Endothelial cell of umbilical vein (primary cell): ENCODE data around the gene CACNB1. TPM values are rescaled to one million over a fixed set of nuclear protein-coding genes. Genes with fewer than 3 reads are reported as not detected.

Experiments used
- BruUV-seq: library from RNA; stranded (reverse); fragments of 400-500 nt; replicated peaks from 2 replicates; lab custom pipeline; 2021; lab: Mats Ljungman, UMichigan
- CTCF ChIA-PET: fragments of 300-600, 350-600 bp; sonication (Branson Sonifier 250); formaldehyde crosslinking; loops from one replicate; lab custom pipeline; 2021; ENCODE audit warnings: antibody characterized with exemption, inconsistent platforms; lab: Charles Lee
- POLR2A ChIA-PET: fragments of 300-600, 350-600 bp; sonication (Branson Sonifier 250); formaldehyde crosslinking; loops from one replicate; lab custom pipeline; 2021; ENCODE audit warnings: antibody characterized with exemption, inconsistent platforms; lab: Charles Lee
- DNase-seq: peaks from one replicate; pipeline ENCODE4 v3.0.0-alpha.2; 2011; ENCODE audit warnings: low read depth, low spot score
- FAIRE-seq: peaks from 2 replicates; lab custom pipeline; 2011; peaks lifted over from hg19 to GRCh38; lab: Jason Lieb, UNC
- H2AFZ ChIP-seq: 2 replicates; pipeline ENCODE4 v1.6.0; 2012; ENCODE audit warnings: low read depth, low read length, control low read depth, inconsistent platforms
- H3K27ac ChIP-seq: 2 replicates; pipeline ENCODE4 v1.5.1; 2011; ENCODE audit warnings: low read depth, mild to moderate bottlenecking, control low read depth, low read length, moderate library complexity; ENCODE audit not compliant: insufficient read depth
- H3K27me3 ChIP-seq, 2 experiments: 2 replicates each; pipeline versions ENCODE4 v1.6.0 to v1.6.1; 2011; ENCODE audit warnings: low read length in 2 of 2, mixed read lengths in 1 of 2; ENCODE audit not compliant: control insufficient read depth in 2 of 2, insufficient read depth in 2 of 2
- H3K36me3 ChIP-seq, 2 experiments: 2 replicates in 1 of 2; 3 replicates in 1 of 2; pipeline ENCODE4 v1.5.1; 2011; ENCODE audit warnings: low read length in 2 of 2, mild to moderate bottlenecking in 1 of 2, moderate library complexity in 1 of 2; ENCODE audit not compliant: control insufficient read depth in 2 of 2, insufficient read depth in 2 of 2; ENCODE audit errors: extremely low read depth in 1 of 2
- H3K4me1 ChIP-seq: 3 replicates; pipeline ENCODE4 v1.5.1; 2011; ENCODE audit warnings: mild to moderate bottlenecking, low read length; ENCODE audit not compliant: control insufficient read depth, insufficient read depth; ENCODE audit errors: extremely low read depth
- H3K4me2 ChIP-seq: 2 replicates; pipeline ENCODE4 v1.6.1; 2011; ENCODE audit warnings: low read length, control low read depth, mixed read lengths; ENCODE audit not compliant: insufficient read depth
- H3K4me3 ChIP-seq, 3 experiments: fragments of 200-600 bp in 1 of 3; sonication (generic), shearing (Covaris generic) in 1 of 3; replicated peaks in 1 of 3; 2 replicates each; pipeline ENCODE4 v1.5.1; 2011 to 2016; ENCODE audit warnings: control low read depth in 3 of 3, low read length in 3 of 3, mild to moderate bottlenecking in 2 of 3, inconsistent platforms in 1 of 3, low read depth in 1 of 3, moderate library complexity in 1 of 3; ENCODE audit not compliant: insufficient read depth in 1 of 3
- H3K79me2 ChIP-seq: 2 replicates; pipeline ENCODE4 v1.6.0; 2012; ENCODE audit warnings: low read length, inconsistent platforms; ENCODE audit not compliant: control insufficient read depth, insufficient read depth
- H3K9ac ChIP-seq: replicated peaks from 2 replicates; pipeline ENCODE3; 2011; ENCODE audit warnings: low read length, control low read depth; ENCODE audit not compliant: insufficient read depth; ENCODE audit errors: extremely low read depth
- H3K9me1 ChIP-seq: replicated peaks from 3 replicates; pipeline ENCODE4 v1.6.0; 2011; ENCODE audit warnings: mild to moderate bottlenecking, low read length; ENCODE audit not compliant: control insufficient read depth, insufficient read depth; ENCODE audit errors: extremely low read depth
- H3K9me3 ChIP-seq: replicated peaks from 2 replicates; pipeline ENCODE4 v1.5.1; 2012; ENCODE audit warnings: low read length, inconsistent platforms; ENCODE audit not compliant: control insufficient read depth, insufficient read depth
- H4K20me1 ChIP-seq: replicated peaks from 2 replicates; pipeline ENCODE3; 2011; ENCODE audit warnings: mild to moderate bottlenecking, low read length; ENCODE audit not compliant: control insufficient read depth, insufficient read depth; ENCODE audit errors: extremely low read depth
- CTCF ChIP-seq, 2 donors: IDR thresholded peaks; 1 replicate in 1 of 2; 2 replicates in 1 of 2; pipeline ENCODE4 v1.5.1; 2011; ENCODE audit warnings: low read length in 2 of 2, mild to moderate bottlenecking in 2 of 2, moderate library complexity in 2 of 2, control low read depth in 1 of 2, inconsistent platforms in 1 of 2, low read depth in 1 of 2; ENCODE audit not compliant: insufficient read depth in 1 of 2; ENCODE audit errors: extremely low read depth in 1 of 2
- FOS ChIP-seq: IDR thresholded peaks from 2 replicates; pipeline ENCODE4 v1.6.1; 2011; ENCODE audit warnings: mild to moderate bottlenecking, low read length, moderate library complexity, borderline replicate concordance; ENCODE audit not compliant: insufficient read depth
- JUN ChIP-seq: IDR thresholded peaks from 2 replicates; pipeline ENCODE4 v1.6.1; 2011; ENCODE audit warnings: borderline replicate concordance, low read depth; ENCODE audit not compliant: insufficient read length, insufficient read depth
- MYC ChIP-seq: IDR thresholded peaks from one replicate; pipeline ENCODE4 v1.6.1; 2011; ENCODE audit warnings: mild to moderate bottlenecking, low read depth, low read length
- dilution Hi-C: fragments of 300-500 bp; cut with MboI; formaldehyde crosslinking; loops from one replicate; pipeline ENCODE4 v1.15.0; 2019; ENCODE audit warnings: low sequenced_read_pairs; ENCODE audit not compliant: extremely low pct_ligation_motif_present
- intact Hi-C: fragments of 100-400 bp; cut with micrococcal nuclease; formaldehyde crosslinking; loops from one replicate; pipeline ENCODE4 v1.10.0; 2022
- polyA plus RNA-seq, 4 experiments: library from polyadenylated mRNA; depleted of rRNA in 3 of 4; stranded (reverse) in 3 of 4; unstranded in 1 of 4; fragments of >200 nt; gene quantifications; 2 replicates each; pipeline versions ENCODE4 v1.2.1 to v1.2.3, GENCODE V29; 2011 to 2012; ENCODE audit warnings: missing spikeins in 1 of 4
- total RNA-seq: library from RNA; stranded (reverse); gene quantifications from 2 replicates; pipeline ENCODE4 v1.2.3, GENCODE V29; 2021
- TF ChIP-seq, protein P1 (sequence below): IDR thresholded peaks from 2 replicates; pipeline ENCODE4 v1.6.1; 2011; ENCODE audit not compliant: insufficient read depth, insufficient read length

The CACNB1 gene
- total and polyA plus RNA-seq, 2 donors (not counting 3 experiments of a cell fraction or from before 2014, with no cell fraction given): 4.7 to 12.3 TPM

- H3K9me3 ChIP-seq: no peaks in the 10 kb centered on the region
- BruUV-seq: no TSS peak
- peaks cover 29 to 34% of the 10 kb centered on the region in 2 experiments for H3K27me3 ChIP-seq
- H2AFZ ChIP-seq: no peak overlapping the region
- no peaks in the 10 kb centered on the region for H3K79me2 ChIP-seq
- no peak overlapping the region for H3K9ac ChIP-seq
- H4K20me1 ChIP-seq: no peaks in the 10 kb centered on the region
- ChIA-PET POLR2A (no interaction called here), CTCF (interaction anchor here (1.4 to 3.8 kb wide), 3 partner anchors 8 to 59 kb away, joined by 4 to 15 read pairs (median 8); no protein-coding TSS in a partner anchor)
- DNase-seq (no peak), FAIRE-seq (no peak)
- H3K4me3 ChIP-seq: no peak overlapping the region
- H3K9me1 ChIP-seq: no peaks in the 10 kb centered on the region
- H3K4me2 ChIP-seq: no peak overlapping the region
- TF ChIP-seq, protein P1, sequence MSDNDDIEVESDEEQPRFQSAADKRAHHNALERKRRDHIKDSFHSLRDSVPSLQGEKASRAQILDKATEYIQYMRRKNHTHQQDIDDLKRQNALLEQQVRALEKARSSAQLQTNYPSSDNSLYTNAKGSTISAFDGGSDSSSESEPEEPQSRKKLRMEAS: no peak
- TF ChIP-seq FOS (no peak), JUN (no peak), CTCF (IDR thresholded peaks at IDR 0.05; ENCODE audit: extremely low read depth in 1 of 2, insufficient read depth in 1 of 2, low read depth in 1 of 2, low read length in 2 of 2) (no peak), MYC (no peak)
- H3K4me1 ChIP-seq: peaks cover 10% of the 10 kb centered on the region
- H3K27ac ChIP-seq: no peak overlapping the region
- H3K36me3 ChIP-seq: no peaks in the 10 kb centered on the region
- dilution Hi-C loops (no loop called here), intact Hi-C loops (loop anchor here (2.0 kb wide), 1 partner anchor 23 kb away; the partner anchor contains the start of gene RPL19)
Measured at GRCh38 chr17:39223907-39224777, 26.7 kb upstream of the CACNB1 start.
